Omental fat pad (tissue), 4 donors: ENCODE measurements around the gene RGPD3. TPM values are rescaled to one million over a fixed set of nuclear protein-coding genes. Genes with fewer than 3 reads are reported as not detected.
"Not testable (repeated sequence)": the region's sequence is repeated elsewhere in the genome, so short reads cannot be mapped to it uniquely, and the experiment has no call there.

ENCODE experiments used
- ATAC-seq: fragments of 150-250 bp; one replicate; pipeline ENCODE4 v1.9.1; 2016; ENCODE audit warnings: mild to moderate bottlenecking, moderate library complexity; ENCODE audit not compliant: low FRiP score
- DNase-seq: peaks from one replicate; pipeline ENCODE4 v3.0.0-alpha.2; 2019; ENCODE audit warnings: low spot score
- total RNA-seq, 4 donors: library from RNA; depleted of rRNA; stranded (reverse); fragments of >200 nt; gene quantifications; one replicate each; pipeline ENCODE4 v1.1.0, GENCODE V29; 2016

Gene RGPD3
- total RNA-seq, 4 donors from 2014 or later, result 0.47 to 1.1 (median 0.67) TPM

DNA sequence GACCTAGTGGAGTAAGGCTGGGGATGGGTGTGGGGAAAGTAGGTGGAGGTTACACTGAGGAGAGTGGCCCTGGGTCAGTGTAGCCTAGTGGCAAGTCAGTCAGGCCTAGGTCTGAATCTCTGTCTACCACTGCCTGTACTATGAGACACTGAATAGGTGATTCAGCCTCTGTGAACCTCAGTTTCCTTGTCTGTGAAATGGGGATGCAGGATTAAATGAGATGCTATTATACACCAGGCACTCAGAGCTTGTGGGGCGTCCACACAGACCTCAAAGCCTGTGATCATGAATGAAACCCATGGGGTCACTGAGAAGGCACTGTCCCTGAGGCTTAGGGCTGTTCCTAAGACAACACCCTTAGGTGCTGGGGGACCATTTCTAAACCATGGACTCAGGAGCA lies 30.3 kb upstream of the RGPD3 start:
- DNase-seq, result not testable (repeated sequence)
- peak; percentile 26 for ATAC-seq

DNA sequence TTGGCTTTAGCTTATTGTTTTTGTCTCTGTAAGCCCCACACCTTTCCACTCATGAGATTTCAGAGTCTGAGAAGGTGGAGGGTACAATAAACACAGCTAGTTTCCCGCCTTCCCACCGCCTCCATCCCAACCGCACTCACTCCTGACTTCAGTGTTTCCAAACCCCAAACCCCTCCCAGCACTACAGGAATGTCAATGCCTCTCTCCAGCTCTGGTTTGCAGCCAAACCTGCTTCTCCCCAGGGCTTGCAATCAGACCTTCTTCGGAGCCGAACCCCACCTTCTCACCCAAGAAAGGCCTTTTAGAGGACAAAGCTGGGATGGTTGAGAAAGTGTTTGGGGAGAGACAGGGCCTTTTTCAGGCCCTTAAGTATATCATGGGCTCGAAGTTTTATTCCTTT lies 24.7 kb upstream of the RGPD3 start:
- DNase-seq, result not testable (repeated sequence)
- ATAC-seq, result peak; percentile 41

DNA sequence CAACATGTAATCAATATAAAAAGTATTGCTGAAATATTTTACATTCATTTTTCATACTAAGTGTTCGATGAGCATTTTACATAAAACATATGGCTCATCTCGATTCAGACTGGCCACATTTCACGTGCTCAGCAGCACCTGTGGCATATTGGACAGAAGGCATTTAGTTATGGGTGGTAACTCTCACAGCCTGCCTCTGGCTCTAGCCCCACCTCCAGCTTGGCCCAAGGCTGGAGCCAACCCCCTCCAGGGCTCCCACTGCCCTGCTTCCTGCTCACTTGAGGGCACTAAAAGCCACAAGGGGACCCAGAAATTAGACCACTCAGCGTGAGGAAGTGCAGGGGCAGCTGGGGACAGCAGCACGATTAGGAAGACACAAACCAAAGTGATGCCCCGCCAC lies 24.2 kb upstream of the RGPD3 start:
- not testable (repeated sequence) for ATAC-seq, DNase-seq

DNA sequence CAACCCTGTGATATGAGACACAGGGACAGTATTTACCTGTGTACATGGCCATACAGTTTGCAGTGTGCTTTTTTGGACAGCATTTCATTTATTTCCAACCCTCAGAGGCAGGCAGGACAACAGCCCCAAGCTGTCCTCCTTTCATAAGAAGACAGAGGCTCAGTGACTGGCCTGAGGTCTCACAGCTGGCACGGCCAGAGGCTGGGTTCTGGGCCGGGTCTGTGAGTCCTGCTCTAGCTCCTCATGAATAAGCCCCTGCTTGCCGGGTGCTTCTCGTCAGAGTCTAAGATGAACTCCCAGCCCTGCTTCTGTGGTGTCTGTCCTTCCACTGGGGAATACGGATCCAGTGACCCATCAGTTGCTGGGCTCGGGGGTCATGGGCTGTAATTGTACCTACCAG lies 21.5 kb upstream of the RGPD3 start:
- not testable (repeated sequence) for ATAC-seq, DNase-seq

DNA sequence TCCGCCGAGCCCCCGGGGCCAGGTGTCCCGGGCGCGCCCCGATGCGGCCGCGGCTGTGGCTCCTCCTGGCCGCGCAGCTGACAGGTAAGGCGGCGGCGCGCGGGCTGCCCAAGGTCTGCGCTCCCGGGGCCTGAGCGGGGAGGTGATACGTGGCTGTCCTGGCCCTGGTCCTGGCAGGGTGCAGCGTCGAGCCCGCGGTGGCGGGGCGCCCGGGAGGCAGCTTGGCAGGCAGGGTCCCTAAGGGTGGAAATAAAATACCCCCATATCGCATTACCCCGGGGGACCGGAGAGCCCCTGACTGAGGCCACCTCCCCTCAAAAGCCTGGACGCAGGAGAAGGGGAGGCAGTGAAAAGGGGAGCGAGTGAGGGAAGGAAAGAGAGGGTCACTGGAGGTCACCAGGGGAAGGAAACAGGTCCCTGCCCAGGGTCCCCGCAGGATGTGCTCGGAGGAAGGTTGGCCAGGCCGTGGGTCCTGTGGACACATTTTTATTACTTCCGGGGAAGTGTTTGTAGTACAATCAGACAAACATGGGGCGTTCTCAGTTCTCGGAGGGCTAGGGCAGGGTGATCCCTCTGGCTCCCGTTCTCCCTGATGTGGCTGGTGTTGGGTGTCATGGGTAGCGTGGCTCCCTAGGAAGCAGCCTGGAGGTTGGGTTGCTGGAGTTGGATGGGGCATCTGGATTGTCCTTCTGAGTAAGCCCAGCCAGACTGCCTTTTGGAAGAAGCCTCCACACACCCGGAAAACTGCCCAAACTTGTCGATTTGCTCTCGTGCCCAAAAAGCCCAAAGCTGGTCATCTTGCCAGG lies 19.4 kb upstream of the RGPD3 start:
- not testable (repeated sequence) for DNase-seq
- ATAC-seq, result peak; percentile 29

DNA sequence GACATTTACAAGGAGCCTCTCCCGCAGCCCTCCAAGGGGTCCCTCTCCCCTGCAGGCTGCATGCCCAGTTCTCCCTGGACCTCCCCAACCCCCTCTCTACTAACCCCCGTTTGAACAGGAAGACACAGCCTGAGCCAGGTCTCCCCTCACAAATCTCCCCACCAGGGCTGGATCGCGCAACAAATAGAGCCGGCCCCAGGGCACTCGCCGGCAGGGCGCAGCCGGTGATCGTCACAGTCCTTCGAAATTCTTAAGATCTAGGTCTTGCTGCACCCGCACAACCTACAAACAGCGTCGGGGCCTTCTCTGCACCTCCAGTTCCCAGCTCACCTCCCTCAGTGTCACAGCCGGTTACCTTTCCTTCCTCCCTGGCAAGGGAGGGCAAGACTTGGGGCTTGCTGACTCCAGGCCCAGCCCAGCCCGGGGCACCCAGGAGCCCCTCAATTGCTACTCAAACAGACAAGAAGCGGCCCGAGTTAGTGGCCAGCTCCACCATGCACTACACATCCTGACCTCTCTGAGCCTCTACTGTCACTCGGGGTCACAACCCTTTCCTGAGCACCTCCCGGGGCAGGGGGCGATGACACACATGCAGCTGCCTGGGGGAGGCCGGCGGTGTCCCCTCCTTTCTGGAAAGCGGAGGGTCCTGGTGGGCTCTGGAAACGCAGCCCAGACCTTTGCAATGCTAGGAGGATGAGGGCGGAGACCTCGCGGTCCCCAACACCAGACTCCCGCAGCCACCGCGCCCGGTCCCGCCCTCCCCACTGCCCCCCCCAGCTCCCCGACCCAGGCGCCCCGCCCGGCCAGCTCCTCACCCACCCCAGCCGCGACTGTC lies 18.6 kb upstream of the RGPD3 start, which contains the start of gene CD8B2:
CD8B2 (plus strand) TSS at position 814 of the 835 bp plus-strand sequence. CDS start 63 bp downstream, outside the sequence.
- ATAC-seq, DNase-seq: not testable (repeated sequence)

DNA sequence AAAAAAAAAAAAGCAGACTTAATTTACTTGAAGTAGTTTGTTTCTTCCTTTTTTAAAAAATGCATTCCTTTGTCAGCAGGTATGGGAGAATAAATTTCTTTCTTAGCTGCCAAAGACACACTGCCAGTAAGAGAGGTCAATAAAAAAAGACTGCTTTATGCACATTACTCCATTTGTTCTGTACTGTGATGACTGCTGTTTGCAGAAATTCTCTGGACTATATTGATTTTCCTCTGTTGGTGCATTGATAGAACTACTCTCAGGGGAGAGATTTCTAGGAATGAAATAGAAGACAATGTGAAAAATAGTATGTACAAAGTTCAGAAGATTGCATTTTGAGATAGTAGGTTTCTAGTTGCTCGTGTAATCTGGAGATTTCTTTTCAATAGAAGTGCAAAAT lies 11.3 kb upstream of the RGPD3 start:
- not testable (repeated sequence) for DNase-seq, ATAC-seq

DNA sequence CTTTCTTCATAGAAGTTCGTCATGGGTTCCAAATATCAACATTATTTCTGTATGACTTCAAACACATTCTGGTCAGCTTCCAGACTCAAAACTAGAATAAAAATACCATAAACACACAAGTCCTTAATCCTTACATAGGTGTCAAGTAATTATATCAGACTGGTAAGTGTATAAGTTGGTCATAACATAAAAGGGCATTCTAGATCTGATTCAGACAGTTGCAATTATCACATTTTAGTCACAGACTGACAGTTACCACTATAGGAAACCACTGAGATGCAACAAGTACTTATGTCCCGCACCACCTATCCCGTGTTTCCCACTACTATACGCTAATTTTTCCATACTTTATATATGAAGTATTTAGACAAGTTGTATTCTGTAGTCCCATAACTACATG lies 9.4 kb upstream of the RGPD3 start:
- ATAC-seq, DNase-seq: not testable (repeated sequence)

DNA sequence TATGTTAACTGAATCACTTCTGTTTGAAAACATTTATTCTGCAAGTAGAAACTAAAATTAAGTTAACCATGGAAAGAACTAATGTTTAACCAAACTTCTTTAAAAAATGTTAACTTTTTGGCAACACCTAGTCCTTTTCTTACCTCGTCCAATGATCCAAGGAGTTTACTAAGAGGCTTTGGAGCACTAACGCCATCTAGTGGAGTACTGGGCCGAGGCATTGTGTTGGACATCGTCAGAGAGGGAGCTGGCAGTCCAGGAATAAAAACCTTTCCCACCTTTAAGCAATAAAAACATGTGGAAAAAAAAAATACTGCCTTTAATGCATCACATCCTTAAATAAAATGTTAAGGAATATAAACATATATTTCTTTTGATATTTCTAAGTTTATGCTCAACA lies 2.4 kb upstream of the RGPD3 start:
- not testable (repeated sequence) for ATAC-seq, DNase-seq

DNA sequence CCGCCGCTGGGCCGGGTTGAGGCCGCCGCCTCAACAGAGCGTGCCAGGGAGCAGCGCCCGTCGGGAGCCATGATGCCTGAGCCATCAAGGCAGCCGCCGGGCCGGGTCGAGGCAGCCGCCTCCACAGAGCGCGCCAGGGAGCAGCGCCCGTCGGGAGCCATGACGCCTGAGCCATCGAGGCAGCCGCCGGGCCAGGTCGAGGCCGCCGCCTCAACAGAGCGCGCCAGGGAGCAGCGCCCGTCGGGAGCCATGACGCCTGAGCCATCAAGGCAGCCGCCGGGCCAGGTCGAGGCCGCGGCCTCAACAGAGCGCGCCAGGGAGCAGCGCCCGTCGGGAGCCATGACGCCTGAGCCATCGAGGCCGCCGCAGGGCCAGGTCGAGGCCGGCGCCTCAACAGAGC lies 697 bp downstream of the RGPD3 start:
- not testable (repeated sequence) for ATAC-seq

DNA sequence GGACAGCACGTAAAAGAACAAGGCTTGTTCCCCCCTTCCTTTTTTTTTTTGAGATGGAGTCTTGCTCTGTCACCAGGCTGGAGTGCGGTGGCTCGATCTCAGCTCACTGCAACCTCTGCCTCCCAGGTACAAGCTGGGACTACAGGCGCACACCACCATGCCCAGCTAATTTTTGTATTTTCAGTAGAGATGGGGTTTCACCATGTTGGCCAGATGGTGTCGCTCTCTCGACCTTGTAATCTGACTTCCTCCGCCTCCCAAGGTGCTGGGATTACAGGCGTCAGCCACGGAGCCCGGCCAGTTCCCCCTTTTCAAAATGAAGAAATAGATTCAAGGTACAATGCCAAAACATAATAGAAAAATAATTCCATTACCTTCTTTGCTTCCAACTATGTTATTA lies 6.3 kb downstream of the RGPD3 start:
- ATAC-seq, DNase-seq: not testable (repeated sequence)

More for the DNA sequence above, 697 bp downstream of the RGPD3 start:
- DNase-seq, result not testable (repeated sequence)

DNA sequence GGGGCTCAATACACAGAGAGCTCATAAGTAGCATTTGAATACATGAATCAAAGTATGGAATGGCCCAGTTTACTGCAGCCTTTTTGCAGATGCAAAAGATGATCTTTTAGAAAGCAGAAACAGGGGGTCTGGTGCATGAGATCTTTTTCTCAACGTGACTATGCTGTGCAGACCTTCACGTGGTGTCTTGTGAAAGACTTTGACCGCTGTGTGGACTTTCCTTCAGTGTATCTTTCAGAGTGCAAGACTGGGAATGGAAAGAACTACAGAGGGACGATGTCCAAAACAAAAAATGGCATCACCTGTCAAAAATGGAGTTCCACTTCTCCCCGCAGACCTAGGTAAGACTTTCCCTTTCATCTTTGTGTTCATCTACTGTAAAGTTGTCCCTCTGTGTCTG lies 77.5 kb downstream of the RGPD3 start:
- not testable (repeated sequence) for ATAC-seq, DNase-seq

DNA sequence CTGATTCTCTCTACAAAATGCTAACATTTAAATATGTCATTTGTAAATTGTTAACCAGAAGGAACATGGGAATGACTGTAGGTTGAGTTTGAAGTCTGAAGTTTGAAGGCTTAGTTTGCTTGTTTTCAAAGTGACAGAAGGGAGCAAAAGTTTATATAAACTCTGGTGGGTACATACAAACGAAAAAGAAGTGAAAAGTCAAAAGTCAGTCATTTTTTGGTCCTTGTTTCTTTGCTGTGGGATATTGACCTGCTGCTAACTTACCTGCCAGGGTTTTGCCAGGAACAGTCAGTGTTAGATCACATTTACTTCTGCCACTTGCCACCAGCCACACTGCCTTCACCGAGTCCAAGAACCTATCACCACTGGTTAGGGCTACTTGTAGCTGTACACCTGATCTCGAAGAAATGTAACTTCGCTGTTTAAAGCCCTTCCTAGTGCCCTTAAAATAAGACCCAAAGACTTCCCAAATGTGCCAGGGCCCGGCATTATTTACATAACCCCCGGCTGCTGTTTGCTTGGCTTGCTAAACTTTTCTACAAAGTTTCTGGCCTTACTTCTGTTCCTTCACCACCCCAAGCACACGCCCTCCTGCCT lies 79.3 kb downstream of the RGPD3 start:
- ATAC-seq, DNase-seq: not testable (repeated sequence)

DNA sequence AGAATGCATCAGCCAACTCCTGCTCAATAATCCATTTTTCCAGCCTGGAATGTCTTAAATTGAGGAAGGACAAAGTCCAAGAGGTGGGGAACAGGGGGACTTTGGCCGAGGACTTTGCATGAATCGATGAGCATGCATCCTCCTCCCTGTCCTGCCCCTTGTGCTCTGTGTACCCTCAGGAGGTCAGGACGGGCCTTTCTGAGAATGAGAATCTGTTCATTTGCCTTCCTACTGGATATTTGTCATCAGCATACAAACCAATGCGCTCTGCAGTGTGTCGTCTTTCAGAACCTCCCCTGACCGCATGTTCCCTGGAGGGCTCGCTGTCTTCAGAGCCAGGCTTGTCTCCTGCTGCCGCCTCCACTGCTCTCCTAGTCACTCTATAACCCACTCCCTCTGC lies 83.7 kb downstream of the RGPD3 start:
- ATAC-seq, DNase-seq: not testable (repeated sequence)

DNA sequence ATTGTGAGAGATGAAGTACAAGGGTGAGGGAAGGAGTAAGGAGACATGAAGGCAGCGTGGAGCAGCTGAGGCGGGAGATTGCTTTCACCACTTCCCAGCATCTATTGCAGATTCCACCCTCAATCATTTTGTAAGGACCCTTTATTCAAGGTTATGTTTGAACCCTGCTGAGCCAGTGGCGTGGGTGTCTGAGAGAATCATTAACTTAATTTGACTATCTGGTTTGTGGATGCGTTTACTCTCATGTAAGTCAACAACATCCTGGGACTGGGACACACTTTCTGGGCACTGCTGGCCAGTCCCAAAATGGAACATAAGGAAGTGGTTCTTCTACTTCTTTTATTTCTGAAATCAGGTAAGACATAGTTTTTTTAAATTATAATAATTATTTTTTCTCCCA lies 86.3 kb downstream of the RGPD3 start:
- not testable (repeated sequence) for DNase-seq

DNA sequence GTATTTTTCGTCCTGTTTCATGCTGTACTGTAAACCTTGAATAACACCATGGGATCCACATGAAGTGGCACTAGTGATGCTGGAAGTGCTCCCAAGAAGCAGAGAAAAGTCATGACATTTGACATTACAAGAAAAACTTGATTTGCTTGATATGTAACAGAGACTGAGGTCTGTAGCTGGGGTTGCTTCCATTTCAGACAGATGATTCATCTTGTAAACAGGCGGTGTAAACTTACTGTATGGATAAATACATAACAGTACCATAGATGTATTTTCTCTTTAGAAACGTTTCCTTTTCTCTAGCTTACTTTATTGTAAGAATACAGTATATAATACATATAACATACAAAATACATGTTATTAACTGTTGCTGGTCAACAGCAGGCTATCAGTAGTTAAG lies 88.6 kb downstream of the RGPD3 start:
- DNase-seq, ATAC-seq: not testable (repeated sequence)

More for the DNA sequence above, 86.3 kb downstream of the RGPD3 start:
- ATAC-seq, result not testable (repeated sequence)

DNA sequence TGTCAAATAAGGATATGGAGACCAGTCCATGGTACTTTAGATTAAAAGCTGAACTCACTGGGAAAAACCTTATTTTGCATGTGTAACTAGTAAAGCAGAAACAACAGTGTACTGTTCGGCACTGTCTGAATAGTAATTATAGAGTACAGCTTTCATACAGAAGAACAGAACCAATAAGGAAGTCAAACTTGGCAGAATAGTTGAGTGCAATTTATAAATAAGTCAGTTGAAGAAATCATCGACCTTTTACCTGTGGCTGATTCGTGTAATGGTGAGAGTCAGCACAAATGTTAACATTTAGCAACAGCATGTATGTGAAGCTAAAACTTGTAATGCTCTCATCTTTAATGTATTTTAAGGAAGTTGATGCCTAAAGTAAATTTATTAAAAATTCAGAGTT lies 99.0 kb downstream of the RGPD3 start:
- not testable (repeated sequence) for ATAC-seq

More for the DNA sequence above, 99.0 kb downstream of the RGPD3 start:
- not testable (repeated sequence) for DNase-seq
